Embryonic facial prominence (tissue), 1 donor: ENCODE results near the gene VASH2.
"Not testable (repeated sequence)": the region's sequence is repeated elsewhere in the genome, so short reads cannot be mapped to it uniquely, and the experiment has no call there.

Experiments used
- DNase-seq: peaks from one replicate; pipeline ENCODE4 v3.0.0-alpha.2; 2016; ENCODE audit errors: extremely low spot score

VASH2 gene

DNA sequence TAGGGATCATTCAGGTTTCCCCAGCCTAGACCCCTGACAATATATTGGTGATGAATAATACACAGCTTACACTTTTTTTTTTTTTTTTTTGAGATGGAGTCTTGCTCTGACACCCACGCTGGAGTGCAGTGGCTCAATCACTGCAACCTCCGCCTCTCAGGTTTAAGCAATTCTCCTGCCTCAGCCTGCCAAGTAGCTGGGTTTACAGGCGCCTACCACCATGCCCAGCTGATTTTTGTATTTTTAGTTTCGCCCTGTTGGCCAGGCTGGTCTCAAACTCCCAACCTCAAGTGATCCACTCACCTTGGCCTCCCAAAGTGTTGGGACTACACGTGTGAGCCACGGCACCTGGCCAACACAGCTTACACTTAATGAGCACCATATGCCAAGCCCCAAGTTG, 7.2 kb downstream of the VASH2 start:
- DNase-seq = no peak

DNA sequence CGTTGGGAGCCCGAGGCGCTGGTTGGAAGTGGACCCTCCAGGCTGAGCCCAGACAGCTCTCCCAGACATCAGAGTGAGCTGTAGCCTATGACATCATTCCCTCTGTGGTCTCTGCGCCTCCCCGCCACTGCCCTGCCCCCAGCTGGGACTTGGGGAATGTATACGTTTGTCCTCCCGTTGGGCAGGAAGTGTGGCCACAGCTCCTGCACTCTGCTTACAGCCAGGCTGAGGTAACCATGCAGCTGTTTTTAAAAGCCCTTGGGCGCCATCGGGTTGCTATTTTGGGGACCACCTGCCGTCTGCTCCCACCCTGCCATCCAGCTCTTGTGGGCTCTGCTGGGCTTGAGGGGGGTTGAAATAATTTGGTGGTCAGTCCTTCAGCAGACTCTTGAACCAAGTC, 7.8 kb downstream of the VASH2 start:
- DNase-seq = no peak

DNA sequence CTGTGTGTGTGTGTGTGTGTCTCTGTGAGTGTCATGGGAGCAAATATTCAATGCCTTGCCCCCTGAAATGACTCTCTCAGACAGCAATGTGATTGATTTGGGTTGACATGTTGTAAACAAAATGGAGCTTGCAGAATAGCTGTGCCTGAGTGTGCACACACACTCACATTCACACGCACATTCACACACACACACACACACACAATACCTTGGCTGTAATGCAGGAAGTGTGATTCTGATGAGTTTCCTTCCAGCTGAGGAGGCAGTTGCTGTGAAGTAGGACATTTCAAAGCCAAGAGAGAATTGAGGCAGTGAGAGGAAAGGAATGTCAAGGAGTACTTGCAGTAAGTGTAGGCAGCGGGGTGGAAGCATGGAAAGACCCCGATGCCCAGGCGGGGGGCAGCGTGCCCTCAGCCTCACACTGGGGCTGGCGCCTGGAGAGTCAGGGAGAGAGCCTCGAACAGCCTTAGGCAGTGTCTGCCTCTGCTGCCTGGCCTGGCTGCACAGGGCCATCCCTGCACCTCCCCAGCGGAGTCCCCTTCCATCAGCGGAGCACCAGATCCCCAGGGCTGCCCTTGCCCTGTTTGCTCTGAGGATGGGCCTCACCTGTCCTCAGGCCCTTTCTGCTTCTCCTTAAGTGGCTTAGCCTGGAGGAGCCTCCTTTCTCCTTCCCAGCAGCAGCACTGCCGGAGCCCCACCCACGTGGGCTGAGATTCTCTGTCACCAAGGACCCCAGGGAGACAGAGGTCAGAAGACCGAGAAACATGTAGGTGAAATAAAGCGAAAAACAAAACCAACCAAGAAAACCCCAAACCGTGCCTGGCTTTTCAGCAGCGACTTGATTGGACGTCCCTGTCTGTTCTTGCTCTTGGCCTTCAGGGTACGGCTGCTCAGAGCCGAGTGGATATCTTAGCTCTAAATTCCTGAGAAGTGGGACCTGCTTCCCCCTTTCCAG, 9.2 kb downstream of the VASH2 start:
- DNase-seq = no peak

DNA sequence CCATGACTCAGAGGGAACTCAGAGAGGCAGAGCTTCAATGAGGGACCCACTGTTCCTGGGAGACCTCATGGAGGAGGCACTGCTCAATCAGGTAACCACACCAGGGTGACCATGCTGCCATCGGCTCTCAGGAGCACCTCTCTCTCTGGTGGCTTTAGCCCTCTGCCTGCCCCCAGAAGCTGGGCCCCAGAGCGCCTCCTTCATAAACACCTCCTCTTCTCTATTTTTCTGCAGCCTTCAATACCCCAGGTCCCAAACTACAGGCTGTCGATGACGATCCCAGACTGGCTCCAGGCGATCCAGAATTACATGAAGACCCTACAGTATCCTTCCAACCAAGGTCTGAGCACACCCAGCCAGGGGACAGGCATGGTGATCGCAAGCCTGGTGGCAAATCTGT, 10.6 kb downstream of the VASH2 start:
- DNase-seq = no peak

DNA sequence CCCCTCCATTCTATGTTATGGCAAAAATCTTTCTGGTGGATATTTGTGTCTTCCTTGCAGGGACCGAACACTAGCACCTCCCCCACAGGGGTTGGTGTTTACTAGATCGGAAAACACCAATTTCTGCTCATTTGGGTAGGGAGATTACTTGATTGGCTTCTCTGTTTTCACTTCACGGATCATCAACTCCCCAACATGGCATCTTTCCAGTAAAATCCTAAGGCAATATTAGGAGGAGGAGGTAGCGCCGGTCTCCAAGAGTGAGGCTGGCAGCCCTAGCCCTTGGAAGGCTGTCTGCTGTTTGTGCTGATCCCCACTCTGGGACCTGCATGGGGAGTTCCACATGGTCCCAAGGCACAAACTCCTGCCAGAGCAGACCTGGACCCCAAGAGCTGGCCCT, 12.2 kb downstream of the VASH2 start:
- no peak for DNase-seq

DNA sequence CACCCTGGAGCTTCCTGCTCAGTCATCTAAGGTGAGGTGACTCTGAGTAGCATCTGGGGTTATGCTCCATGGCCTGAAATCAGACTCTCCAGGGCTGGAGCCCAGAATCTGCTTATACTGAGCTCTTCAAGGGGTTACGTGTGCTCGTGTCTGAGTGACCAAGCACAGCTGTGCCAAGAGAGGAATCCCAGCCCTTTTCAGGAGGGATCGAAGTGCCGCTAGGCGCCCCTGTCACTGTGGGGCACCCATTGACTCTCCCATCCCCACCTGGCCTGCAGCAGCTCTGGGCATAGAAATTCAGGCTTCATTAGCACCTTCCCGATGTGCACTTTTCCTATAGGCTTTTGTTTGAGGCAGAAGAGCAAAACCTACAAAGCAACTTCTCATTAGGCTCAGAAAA, 13.8 kb downstream of the VASH2 start:
- no peak for DNase-seq

DNA sequence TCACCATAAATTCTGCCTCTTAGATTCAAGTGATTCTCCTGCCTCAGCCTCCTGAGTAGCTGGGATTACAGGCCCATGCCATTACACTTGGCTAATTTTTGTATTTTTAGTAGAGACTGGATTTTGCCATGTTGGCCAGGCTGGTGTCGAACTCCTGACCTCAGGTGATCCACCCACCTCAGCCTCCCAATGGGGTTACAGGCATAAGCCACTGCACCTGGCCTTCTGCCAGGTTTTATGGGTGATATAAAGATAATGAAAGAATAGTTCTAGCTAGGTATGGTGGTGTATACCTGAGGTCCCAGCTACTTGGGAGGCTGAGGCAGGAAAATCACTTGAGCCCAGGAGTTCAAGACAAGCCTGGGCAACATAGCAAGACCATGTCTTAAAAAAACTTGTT, 14.7 kb downstream of the VASH2 start:
- DNase-seq = not testable (repeated sequence)

DNA sequence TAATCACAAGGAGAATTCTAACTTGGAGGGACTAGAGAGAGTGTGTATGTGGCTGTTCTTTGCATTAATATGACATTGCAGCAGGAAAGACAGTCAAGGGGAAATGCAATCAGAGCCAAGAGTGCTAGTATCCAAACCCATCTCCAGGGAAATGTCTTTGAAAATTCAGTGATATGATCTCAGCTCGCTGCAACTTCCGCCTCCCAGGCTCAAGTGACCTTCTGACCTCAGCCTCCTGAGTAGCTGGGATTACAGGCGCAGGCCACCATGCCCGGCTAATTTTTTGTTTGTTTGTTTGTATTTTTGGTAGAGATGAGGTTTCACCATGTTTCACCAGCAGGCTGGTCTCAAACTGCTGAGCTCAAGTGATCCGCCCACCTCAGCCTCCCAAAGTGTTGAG, 16.3 kb downstream of the VASH2 start:
- no peak for DNase-seq

DNA sequence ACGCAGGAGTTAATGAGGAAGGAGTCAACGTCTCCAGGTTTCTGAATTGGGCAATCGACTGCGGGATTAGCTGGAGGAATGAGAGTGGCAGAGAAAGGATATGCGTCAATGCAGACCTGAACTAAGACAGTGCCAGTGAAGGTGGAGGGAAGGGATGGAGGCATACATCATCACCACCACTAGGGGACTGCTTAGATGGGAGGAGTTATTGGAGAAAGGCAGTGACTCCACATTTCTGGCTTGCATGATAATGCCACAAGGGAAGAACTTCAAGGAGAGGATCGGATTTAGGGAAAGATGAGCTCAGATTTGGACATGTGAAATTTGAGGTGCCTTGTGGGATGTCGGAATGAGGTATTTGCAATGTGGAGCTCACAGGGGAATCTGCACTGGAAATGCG, 17.5 kb downstream of the VASH2 start:
- DNase-seq = no peak

DNA sequence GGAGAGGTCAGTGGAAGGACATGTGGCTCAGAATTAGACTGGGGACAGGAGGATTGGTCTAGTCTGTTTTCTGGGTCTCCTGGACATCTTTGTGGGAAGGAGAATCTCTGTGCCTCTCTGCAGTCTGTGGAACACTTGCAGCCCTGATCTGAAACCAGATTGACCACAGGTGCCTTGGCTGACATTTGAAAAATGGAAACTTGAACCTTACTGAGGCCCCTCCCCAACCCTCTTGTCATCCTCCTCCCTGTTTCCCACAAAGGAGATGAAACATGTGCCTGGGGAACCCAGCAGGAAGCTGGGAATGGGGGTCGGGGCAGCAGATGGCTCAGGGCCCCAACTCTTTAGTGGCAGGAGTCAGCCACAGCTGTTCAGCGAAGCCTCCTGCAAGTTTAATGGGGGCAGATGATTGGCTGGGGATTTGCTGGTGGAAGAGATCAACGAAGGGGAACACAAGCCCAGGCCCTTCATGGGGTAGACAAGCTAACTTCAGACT, 18.1 kb downstream of the VASH2 start:
- no peak for DNase-seq

DNA sequence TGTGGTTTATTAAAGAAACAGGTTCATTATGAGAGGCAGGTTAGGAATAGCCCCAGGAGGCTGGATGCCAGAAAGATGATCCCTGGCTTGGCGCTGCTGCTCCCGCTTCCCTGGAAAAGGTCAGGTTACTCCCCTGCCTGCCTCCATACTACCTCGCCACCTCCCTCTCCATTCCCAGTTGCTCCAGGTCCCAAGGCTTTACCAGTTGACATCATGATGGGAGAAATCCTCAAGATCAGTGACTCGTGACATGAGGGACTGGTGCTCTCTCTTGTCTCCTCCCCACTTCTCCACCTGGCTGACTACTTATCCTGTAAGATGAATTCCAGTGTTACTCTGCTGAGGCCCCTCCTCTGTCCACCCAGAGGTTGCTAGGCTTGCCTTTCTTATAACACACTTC, 19.7 kb downstream of the VASH2 start:
- DNase-seq = no peak

DNA sequence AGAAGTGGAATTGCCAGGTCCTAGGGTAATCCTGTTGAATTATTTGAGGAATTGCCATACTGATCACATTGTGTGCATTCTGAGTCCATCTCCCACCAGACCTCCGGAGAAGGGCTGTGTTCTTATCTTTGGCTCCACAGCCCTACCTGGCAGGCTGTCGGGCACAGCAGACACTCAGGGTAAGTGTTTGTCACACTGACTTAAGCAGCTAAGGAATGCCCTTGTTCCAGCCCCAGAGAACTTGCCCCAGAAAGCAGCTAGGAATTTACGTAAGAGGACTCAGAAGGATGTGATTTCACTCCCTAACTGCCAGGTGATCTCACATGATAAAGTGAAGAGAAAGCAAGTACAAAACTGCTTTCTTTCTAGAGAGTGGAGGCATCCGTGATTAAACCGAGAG, 21.0 kb downstream of the VASH2 start:
- DNase-seq = no peak

DNA sequence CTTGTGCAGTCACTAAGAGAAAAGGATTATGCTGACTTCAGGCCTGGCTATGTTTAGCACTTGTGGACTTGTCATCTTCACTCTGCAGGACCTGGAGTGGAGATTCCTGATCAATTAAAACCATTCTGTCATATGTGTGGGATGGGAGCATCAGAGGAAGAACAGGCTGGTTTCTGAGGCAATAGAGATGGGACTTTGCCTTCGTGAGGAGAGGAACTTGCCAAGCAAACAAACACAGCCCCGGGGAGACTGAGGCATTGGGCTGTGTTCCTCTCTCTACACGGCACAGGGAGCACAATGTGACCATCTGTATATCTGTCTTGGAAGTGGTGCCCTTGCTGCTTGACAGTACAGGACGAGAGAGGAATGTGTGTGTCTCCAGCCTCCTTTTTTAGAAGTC, 23.1 kb downstream of the VASH2 start:
- DNase-seq = no peak

DNA sequence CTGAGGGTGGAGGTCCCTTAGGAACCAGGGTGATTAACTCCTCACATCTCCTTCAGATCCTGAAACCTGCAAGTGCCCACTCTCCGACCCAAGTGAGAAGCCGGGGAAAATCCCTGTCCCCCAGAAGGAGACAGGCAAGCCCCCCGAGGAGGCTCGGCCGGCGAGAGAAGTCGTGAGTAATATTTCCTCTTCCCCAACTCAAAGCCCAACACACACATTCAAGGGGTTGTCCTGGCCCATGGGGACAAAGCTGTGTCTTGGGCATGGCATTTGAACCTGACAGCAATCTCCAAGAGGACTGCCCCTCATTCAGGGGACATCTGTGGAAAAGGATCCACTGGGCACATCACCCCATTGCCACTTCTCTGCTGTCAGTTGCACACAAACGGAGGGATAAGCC, 23.6 kb downstream of the VASH2 start:
- no peak for DNase-seq

DNA sequence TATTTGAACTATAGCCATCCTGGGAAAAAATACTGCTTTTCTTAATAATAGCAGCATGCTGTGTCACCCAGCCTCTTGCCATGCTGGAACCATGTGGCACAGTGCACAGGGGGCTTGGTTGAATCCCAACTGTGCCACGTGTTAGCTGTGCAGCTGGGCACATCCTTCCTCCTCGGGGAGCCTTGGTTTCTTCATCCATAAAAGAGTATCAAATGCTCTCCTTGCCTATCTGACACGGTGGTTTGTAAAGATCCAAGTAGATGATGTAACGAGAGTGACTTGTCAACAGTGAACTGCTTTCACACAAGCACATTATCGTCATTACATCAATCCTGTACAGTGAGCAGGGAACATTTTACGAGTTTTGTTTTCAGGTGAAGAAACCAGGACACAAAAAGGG, 24.4 kb downstream of the VASH2 start:
- no peak for DNase-seq

DNA sequence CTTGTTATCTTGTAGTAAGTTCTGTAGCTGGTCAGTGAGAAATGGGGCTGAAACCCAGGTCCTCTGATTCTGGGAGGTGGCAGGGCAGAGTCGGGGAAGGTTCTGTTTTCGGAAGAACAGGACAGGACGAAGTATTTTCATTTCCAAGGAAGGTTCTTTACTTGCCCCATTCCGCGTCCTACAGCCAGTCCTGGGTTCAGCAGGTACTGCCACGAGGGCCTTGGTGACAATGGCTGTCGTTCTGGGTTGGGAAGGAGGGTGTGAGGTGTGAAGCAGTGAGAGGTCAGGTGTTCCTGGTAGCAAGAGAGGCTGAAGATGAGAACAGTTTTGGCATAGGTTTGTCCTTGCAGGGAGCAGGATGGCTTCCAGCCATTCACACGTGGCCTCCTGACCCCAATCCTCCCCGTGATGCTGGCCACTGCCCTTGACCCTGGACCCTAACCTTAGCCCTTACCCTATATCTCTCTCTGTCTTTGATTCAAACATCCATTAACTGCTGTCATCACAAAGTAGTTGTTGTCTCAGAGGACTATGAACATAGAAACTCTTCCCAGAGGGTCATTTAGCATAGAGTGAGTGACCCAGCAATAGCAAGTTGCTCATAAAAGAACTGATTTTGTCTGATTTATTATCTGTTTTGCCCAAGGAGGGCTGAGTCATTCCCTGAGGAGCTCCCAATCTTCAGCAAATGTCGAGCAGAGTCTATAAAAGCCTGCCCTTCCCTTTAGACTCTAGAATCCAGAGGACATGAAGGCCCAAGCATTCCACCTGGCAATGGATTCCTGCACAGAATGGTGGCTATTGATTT, 25.0 kb downstream of the VASH2 start:
- no peak for DNase-seq

DNA sequence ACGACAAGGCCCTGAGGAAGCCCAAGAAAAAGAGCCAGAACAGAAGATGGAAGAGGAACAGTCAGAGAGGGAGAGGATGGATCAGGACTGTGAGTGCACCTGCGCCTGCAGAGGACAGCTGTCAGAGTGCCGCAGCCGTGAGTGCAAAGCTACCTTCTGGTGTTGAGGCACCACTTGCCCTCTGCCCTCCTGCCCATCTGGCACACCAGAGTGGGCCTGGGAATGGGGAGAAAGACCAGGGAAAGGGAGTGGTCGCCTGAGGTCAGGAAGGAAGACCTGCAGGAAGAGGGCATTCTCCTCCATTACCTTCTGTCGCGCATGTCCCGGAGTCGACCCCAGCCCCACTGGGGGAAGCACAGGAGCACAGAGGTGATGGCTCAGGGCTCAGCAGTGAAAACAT, 26.2 kb downstream of the VASH2 start:
- DNase-seq = no peak

DNA sequence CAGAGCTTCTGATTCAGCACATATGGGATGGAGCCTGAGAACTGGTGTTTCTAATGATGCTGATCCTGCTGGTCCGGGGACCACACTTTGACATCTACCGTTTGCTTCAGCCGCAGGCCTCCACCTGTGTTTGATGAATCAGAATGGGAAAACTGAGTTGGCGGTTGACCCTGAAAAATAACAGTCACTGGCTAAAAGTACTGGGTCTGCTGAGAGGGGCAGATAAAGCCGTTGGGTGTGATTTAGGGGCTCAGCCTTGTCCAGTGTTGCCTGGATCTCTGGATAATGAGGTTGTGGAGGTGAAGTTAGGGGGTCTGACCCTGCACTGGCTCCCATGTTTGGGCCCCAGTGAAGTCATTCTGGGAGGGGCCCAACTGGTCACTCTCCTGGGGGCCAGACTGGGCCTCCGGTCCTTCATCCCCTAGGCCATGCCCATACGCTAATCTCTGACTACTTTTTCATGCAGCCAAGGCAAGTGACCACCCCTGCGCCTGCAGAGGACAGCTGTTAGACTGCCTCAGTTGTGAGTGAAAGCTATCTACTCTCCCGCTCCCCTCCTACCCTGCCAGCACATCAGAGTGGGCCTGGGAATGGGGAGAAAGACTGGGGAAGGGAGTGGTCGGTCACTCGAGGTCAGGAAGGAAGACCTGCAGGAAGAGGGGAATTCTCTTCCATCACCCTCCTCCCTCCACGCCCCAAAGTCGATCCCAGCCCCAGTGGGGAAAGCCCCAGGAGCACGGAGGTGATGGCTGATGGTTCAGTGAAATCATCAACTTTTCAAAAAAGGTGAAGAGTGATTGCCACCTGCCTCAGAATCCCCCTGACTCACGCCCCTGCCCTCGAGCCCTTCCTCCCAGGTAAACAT, 27.7 kb downstream of the VASH2 start:
- DNase-seq = no peak

DNA sequence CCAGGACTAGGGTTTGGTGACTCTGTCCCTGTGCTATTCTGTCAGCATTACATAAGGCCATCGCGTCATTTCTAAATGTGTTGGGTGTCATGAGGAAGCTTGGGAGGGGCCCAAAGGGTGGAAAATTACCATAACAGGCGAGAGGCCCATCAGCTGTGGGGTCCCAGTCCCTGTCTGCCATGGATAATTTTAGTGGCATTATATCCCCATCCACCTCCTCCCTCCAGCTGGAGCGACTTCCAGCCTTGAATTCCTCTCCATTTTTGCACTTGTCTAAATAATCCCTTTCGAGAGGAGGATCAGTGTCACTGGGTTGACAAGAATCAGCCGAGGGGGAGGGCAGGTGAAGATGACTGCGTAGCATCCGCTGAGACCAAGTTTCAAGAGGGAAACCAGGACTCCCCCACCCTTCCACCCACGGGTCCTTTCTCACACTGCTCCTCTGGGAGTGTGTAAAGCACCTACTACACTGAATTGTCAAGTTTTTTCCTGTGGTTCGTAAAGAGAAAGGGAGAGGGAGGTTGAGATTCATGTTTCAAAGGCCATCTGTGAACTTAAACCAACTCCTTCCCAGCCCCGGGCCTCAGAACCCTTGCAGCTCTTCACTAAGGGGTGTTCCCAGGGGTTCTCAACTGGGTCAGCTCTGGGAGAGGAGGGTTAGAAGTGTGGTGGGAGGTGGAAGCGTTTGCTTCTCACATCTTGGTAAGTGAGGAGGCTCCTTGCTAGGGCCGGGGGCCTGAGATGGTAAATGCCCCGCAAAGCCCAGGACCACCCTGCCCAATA, 29.2 kb downstream of the VASH2 start:
- DNase-seq = no peak

DNA sequence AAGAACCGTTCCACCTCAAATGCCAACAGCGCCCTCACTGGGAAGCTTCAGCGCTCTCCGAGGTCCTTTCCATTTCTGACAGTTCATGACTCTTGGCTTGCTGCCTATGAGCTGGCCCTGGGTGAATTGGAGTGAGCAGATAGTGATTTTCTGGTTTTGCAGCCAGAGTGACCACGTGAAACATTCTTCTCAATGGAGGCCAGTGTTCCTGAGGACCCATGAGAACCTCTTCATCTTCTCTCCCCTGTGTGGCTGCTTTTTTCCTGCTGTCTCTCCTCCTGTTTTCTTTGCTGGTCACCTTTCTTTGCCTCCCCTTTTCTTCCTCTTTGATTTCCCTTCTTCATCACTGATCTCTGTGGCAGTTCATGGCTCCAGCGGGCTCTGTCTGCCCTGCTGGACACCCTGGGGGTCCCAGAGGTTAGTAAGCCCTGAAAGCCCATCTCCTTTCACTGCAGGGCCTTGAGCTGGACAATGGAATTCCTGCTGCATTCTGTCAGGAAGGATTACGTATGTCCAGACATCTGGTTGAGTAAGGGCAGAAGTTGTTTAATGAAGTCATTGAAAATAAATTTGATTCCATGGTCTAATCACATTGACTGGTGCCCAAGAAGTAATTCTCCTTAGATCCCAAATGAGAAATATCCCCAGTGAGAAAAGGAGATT, 29.9 kb downstream of the VASH2 start:
- DNase-seq = no peak
